Ascending aorta (tissue), 2 donors: Measurements from ENCODE around the gene SLC4A8. TPM values are rescaled to one million over a fixed set of nuclear protein-coding genes. Genes with fewer than 3 reads are reported as not detected.

ENCODE experiments used
- DNase-seq, 2 donors: peaks; one replicate each; pipeline ENCODE4 v3.0.0-alpha.2; 2019; ENCODE audit warnings: low spot score in 2 of 2
- H3K27ac ChIP-seq, 2 donors: fragments of 200-600 bp; sonication (generic); one replicate each; pipeline ENCODE4 v1.5.1; 2016 to 2017; ENCODE audit warnings: mild to moderate bottlenecking in 1 of 2
- H3K27me3 ChIP-seq: fragments of 200-600 bp; sonication (generic); one replicate; pipeline ENCODE4 v1.5.1; 2017
- H3K36me3 ChIP-seq, 2 donors: fragments of 200-600 bp; sonication (generic); one replicate each; pipeline ENCODE4 v1.5.1; 2016
- H3K4me1 ChIP-seq, 2 donors: fragments of 200-600 bp; sonication (generic); one replicate each; pipeline ENCODE4 v1.5.1; 2016 to 2017; ENCODE audit warnings: mild to moderate bottlenecking in 1 of 2
- H3K4me3 ChIP-seq, 2 donors: fragments of 200-600 bp; sonication (generic); one replicate each; pipeline ENCODE4 v1.5.1; 2016 to 2017; ENCODE audit warnings: mild to moderate bottlenecking in 1 of 2
- H3K9me3 ChIP-seq, 2 donors: fragments of 200-600 bp; sonication (generic); one replicate each; pipeline ENCODE4 v1.5.1; 2016
- CTCF ChIP-seq, 3 experiments: fragments of 200-600 bp in 2 of 3; fragments of 450-650 bp in 1 of 3; sonication (generic) in 2 of 3; IDR thresholded peaks; one replicate each; pipeline ENCODE4 v1.5.1; 2016 to 2019; ENCODE audit warnings: antibody characterized with exemption in 3 of 3, mild to moderate bottlenecking in 1 of 3, moderate library complexity in 1 of 3
- intact Hi-C: fragments of 100-400 bp; cut with DNase I; formaldehyde crosslinking; loops from one replicate; pipeline ENCODE4 v1.15.1; 2023
- total RNA-seq: library from RNA; depleted of rRNA; stranded (reverse); fragments of >200 nt; gene quantifications from one replicate; pipeline ENCODE4 v1.1.0, GENCODE V29; 2016

SLC4A8 gene
- total RNA-seq, 1 donor from 2014 or later = not detected

GRCh38 chr12:51529651-51529970 is 105.0 kb downstream of the SLC4A8 start:
- no peak for DNase-seq
- intact Hi-C loops = no loop called here
- Histone ChIP-seq H3K36me3 (no peaks in the 10 kb centered on the region), H3K4me1 (no peaks in the 10 kb centered on the region), H3K9me3 (no peaks in the 10 kb centered on the region), H3K27ac (no peak overlapping the region), H3K4me3 (no peak overlapping the region), H3K27me3 (no peaks in the 10 kb centered on the region)
- no peak for TF ChIP-seq CTCF (IDR thresholded peaks at IDR 0.05)

DNA sequence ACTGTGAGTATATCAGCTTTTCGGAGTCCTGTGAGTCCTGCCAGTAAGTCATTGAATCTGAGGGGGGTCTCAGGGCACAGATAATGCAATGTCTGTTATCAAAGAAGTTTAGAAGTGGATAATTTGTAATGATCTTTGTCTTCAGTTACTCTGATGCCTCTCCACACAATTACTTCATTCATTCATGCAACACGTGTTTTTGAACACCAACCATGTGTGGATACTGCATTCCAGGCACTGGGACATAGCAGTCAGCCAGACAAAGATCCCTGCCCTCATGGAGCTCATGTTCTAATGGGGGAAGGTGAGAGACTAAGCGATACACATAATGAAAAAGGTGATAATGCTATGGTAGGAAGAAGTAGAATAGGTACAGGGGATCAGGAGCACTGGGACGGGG is 105.6 kb downstream of the SLC4A8 start:
- TF ChIP-seq CTCF (IDR thresholded peaks at IDR 0.05) = no peak
- DNase-seq = no peak
- intact Hi-C loops = no loop called here

DNA sequence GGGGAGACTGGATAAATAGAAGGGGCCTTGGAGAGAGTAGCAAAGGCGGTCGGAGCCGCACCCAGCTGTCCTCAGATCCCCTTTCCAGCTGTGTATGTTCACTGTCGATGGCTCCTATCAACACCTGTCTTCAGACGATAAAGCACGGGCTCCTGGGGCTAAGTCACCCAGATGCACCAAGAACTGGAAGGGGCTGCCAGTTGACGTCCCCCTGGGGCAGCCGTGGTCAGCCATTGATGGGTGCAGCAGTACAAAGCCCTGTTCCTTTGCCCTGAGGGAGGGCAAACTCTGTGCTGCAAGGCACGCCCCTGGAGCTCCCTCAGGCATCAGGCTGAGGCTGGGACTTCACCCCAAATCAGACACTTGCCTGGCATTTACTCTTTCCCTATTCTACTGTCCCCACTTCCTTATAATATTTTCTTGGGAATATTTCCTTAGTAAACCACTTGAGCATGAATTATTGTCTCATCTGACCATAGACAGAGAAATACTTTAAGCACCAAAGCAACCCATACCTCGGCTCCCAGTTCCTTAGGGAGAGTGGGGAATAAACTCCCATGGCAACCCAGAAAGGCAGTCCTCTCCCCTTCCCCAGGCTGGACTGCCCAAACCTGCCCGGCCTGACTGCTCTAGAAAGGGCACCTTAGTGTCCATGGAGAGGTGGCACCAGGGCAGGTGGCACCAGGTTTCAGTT is 106.8 kb downstream of the SLC4A8 start:
- intact Hi-C loops = no loop called here
- DNase-seq = no peak
- Histone ChIP-seq H3K27me3 (no peaks in the 10 kb centered on the region), H3K9me3 (no peaks in the 10 kb centered on the region), H3K4me3 (no peak overlapping the region), H3K36me3 (no peaks in the 10 kb centered on the region), H3K4me1 (no peaks in the 10 kb centered on the region), H3K27ac (no peak overlapping the region)
- TF ChIP-seq CTCF (IDR thresholded peaks at IDR 0.05) = no peak

More for the DNA sequence above, 105.6 kb downstream of the SLC4A8 start:
- Histone ChIP-seq H3K36me3 (no peaks in the 10 kb centered on the region), H3K9me3 (no peaks in the 10 kb centered on the region), H3K4me1 (no peaks in the 10 kb centered on the region), H3K4me3 (no peak overlapping the region), H3K27ac (no peak overlapping the region), H3K27me3 (no peaks in the 10 kb centered on the region)

- Histone ChIP-seq H3K27ac (no peak overlapping the region), H3K27me3 (no peaks in the 10 kb centered on the region), H3K9me3 (no peaks in the 10 kb centered on the region), H3K4me3 (no peak overlapping the region), H3K4me1 (no peaks in the 10 kb centered on the region), H3K36me3 (no peaks in the 10 kb centered on the region)
- peak; percentile 15 to 80 for DNase-seq
- peak; percentile 63 to 83 (median 81) for TF ChIP-seq CTCF (IDR thresholded peaks at IDR 0.05)
- intact Hi-C loops = no loop called here
These were observed 107.4 kb downstream of the SLC4A8 start for GRCh38 chr12:51531978-51532497.

- Histone ChIP-seq H3K4me1 (no peaks in the 10 kb centered on the region), H3K36me3 (no peaks in the 10 kb centered on the region), H3K4me3 (no peak overlapping the region), H3K9me3 (no peaks in the 10 kb centered on the region), H3K27me3 (no peaks in the 10 kb centered on the region), H3K27ac (no peak overlapping the region)
- no peak for DNase-seq
- intact Hi-C loops = no loop called here
- TF ChIP-seq CTCF (IDR thresholded peaks at IDR 0.05) = no peak
These were observed 109.2 kb downstream of the SLC4A8 start for GRCh38 chr12:51533799-51534198.
